Stimulated activated CD4-positive, alpha-beta T cell treated with anti-CD3 and anti-CD28 coated beads, Interleukin-1b, Interleukin-23, amount 100 ng/mL, for 1 hour (primary cell): ENCODE data around the gene NPHS1.
"Not testable (repeated sequence)": the region's sequence is repeated elsewhere in the genome, so short reads cannot be mapped to it uniquely, and the experiment has no call there.

Experiments
- DNase-seq, 2 donors: peaks; one replicate each; pipeline ENCODE4 v3.0.0-alpha.2; 2020; ENCODE audit warnings: low read depth in 2 of 2

The NPHS1 gene

DNA sequence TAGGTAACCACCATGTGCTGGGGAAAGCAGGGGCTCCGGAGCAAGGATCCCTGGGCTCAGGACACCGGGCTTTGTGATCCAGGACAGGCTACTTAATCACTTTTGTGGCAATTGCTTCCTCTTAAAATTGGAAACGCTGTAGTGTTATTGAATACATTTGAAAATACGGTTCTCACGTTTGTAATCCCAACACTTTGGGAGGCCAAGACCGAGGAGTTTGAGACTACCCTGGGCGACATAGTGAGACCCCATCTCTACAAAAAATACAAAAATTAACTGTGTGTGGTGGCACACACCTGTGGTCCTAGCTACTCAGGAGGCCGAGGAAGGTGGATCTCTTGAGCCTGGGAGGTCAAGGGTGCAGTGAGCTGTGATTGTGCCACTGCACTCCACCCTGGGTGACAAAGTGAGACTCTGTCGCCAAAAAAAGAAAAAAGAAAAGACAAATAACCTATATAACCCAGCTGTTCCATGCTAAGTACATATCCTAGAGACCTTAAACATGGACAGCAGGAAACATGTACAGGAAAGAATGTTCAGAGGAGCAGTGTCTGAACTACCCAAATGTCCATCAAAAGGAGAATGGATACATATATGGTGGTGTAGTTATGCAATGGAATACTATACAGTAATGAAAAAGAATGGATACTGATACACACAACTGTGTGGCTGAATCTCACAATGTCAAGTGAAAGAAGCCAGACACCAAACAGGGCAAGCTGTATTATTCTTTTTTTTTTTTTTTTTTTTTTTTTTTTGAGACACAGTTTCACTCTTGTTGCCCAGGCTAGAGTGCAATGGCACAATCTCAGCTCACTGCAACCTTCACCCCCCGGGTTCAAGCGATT lies 39.0 kb downstream of the NPHS1 start:
- DNase-seq: no peak

DNA sequence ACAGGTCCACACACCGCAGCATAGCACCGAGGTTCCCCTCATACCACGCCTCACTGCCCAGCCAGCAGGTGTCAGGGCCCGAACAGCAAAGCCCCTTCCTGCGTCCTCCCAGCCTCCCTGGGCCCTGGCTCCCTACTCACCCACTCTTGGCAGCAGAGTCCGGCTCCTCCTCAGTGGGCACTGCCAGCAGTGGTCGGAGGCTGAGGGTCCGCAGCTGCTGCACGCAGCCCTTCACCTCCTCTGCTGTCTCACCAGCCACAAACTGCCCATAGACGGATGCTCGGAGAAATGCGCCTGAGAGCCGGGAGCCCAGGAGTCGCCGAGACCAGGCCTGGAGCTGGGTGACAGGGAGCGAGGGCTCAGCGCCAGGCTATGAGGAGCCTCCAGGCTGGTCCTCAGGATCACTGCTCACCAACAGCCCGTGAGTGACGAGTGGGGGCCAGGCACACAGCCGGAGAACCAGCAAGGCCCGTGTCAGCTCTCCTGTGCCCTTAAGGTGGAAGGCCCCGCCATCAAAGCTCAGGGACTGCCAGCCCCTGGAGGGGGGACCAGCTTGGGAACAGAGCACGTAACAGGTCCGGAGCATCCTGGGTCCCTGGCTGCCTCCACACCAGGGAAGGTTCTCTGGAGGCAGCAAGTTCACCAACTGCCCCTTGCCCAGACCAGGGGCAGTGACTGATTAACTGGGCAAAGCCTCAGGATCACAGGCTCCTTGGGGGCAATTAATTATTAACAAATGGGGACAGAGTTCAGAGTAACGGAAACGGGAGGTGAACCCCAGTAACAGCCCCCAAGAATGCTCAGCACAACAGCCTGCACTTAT lies 39.9 kb downstream of the NPHS1 start, which contains the start of gene PRODH2:
PRODH2 (minus strand) TSS at position 626 of the 823 bp plus-strand sequence; CDS start at position 586, 40 bp downstream.
- DNase-seq: no peak

DNA sequence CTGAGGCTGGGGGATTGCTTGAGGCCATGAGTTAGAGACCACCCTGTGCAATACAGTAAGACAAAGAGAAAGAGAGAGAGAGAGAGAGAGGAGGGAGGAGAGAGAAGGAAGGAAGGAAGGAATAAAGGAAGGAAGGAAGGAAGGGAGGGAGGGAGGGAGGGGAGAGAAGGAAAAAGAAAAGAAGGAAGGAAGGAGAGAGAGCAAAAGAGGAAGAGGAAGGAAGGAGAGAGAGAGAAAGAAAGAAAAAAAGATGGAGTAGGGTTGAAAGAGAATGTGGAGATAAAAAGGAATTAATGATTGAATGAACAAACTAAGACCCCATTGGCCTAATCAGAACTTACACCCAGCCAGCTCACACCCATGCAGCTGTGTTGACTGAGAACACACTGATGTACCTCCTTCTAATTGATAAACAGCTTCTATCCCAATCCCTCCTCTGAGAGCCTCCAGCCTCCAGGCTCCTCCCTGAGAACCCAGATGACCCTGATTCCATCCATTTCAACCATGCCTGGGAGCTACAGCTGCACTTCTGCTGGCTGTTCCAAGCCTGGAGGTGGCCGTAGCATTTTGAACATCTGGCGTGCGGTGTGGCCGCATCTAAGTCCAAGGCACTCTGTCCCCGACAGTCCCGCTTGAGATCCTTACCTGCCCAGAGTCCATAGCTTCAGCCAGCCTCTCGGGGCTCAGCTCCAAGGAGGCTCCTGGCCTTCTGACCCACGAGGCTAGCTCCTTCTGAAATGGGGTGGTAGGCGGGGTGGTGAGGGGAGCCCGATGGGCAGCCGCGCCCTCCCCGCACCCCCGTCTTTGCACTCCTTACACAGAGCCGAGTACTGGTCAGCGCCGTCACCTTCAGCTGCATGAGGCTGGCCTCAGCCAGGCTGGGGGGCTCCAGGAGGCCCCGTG lies 40.7 kb downstream of the NPHS1 start:
- no peak for DNase-seq

DNA sequence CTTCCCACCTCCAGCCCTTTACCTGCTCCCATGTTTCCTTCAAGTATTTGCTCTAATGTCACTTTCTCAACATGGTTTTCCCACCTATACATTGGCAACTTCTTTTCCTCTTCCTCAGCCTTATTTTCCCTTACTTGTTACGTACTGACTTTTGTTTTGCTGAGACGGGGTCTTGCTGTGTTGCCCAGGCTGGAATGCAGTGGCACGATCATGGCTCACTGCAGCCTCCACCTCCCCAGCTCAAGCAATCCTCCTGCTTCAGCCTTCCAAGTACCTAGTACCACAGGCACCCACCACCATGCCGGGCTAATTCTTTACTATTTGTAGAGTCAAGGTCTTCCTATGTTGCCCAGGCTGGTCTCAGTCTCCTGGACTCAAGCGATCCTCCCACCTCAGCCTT lies 44.7 kb downstream of the NPHS1 start:
- DNase-seq: no peak

DNA sequence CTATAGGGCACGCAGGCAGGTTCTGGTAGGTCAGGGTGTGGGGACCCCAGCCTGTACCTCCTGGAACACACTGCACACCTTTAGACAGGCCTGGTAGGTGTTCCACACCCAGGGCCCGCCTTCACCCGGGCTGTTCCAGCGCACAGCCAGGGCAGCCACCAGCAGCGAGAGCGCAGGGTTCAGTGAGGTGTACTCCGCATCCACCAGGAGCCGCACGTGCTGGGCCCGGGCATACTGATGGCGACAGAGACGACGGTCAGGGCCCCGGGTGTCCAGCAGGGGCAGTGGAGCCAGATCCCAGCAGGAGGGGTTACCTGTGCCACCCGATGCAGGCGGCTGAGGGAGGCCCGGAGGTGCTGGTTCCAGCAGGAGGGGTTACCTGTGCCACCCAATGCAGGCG lies 45.7 kb downstream of the NPHS1 start:
- DNase-seq: no peak

DNA sequence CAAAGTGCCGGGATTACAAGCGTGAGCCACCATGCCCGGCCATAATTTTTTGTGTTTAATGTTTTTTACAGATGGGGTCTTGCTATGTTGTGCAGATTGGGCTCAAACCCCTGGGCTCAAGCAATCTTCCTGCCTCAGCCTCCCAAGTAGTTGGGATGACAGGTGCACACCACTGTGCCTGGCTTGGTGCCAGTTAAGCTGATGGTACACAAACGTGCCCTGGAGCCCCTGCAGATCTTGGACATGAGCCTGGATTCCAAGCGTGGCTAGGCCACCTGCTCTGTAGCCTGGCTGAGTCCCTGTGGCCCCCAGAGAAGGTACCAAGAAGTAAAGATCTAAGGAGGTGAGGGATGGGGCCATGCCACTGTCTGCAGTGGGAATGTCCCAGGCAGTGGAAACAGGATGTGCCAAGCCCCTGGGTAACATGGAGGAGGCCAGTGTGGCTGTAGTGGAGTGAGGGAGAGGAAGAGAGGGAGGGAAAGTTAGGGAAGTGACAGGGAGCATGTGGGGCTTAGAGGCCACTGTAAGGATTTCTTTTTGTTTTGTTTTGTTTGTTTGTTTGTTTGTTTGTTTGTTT lies 46.7 kb downstream of the NPHS1 start:
- no peak for DNase-seq

DNA sequence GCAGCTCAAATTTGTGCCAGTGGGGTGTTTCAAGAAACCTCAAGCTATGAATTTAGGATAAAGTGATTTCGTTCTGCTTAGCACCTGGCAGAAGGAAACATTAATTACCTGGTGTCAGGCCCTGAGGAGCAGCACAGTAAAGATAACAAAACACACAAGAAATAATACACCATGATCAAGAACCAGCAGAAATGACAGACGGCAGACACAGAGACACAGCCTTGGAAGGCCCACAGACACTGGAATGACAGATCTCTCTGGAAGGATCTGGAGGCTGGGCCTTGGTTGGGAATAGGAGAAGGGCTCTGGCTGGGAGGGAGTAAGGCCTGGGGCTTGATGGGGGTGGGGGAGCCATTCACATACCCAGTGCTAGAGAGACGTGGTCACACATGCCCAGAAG lies 50.5 kb downstream of the NPHS1 start:
- no peak for DNase-seq

DNA sequence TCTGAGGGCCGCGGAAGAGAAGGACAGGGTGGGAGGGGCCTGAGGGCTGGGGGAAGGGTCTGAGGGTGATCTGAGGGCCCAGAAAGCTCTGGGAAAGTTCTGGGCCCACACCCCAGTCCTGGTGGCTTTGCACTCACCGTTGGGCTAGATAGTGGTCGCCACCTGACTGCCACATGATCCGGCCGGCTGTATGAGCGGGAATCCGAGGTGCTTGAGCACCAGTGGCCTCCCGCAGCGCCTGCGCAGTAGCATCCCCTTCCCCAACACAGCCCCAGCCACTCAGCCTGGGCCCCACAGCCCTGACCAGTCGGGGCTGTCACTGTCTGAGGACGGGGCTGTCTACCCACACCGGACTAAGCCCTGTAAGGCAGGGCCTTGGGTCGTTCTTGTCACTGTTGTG lies 54.6 kb downstream of the NPHS1 start:
- no peak for DNase-seq

DNA sequence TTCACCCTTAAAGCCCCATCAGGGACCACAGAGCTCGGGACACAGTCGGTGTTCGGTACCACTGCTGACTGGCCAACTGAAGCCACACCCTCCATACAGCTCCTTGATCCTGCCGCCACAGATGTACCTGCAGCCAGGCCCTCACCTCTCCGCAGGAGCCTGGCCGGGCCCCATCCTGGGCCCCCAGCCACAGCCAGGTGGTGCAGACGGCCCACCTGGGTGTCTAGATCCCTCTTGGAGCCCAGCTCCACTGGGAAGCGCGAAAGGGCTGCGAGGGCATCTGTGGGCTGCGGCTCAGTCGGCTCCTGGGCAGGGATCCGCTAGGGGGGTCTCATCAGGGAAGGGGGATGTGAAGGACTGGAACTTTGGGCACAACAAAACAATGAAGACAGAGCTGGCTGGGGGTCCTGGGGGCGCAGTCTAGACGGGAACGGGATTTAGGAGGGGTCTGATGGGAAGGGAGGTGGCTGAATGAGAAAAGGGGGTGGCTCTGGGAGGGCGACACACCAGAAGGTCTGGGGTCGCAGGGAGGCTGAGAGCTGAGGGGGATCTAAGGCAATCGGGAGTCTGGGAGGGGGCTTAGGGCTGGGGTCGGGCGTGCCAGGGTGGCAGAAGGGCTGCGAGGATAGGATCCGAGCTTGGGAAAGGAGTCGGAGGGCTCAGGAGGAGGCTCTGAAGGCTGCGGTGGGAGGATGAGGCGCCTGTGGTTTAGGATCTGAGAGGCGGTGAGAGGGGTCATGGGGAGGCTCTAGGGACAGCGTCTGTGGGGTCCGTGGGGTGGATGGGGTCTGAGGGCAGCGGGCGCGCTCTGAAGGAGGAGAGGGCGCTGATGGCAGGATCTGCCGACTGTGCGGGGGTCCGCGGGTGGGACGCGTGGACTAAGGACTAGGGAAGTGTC lies 55.4 kb downstream of the NPHS1 start:
- DNase-seq: no peak

DNA sequence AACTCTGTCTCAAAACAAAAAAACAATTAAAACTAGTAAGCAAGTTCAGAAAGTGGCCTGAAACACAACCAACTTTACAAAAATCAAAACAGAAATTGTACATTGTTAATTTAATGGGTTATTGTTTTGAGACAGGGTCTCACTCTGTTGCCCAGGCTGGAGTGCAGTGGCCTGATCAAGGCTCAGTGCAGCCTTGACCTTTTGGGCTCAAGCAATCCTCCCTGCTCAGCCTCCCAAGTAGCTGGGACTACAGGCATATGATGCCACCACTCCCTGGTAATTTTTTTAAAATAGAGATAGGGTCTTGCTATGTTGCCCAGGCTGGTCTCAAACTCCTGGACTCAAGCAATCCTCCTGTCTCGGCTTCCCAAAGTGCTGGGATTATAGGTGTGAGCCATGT lies 56.7 kb downstream of the NPHS1 start:
- not testable (repeated sequence) for DNase-seq

DNA sequence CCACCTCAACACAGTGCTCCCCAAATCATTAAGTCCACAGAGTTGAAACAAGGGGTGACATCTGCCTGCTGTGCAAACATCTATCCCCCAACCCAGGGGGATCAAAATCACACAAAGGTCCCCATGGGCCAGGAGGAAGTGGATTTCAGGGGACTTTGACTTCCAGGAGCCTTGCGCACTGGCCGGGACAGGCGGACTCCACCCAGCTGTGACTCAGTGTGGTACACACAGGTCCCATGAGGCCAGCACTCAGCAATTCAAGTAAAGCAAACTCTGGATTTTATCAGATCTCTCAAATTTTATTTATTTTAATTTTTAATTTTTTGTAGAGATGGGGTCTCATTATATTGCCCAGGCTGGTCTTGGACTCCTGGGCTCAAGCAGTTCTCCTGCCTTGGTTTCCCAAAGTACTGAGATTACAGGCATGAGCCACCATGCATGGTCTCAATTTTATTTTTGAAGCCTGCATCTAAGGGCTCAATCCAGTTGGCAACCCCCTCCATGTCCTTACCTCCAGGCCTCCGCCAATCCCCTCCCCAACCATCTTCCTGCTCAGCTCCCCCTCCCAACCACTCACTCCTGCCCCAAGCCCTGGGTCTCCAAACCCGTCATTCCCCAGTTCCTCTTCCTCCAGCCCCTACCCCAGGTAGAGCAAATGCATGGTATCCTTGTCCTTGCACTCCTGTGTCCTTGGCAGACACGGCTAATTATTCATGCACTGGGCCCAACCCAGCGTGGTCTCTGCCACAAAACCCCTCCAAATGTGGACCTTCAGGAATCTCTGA lies 58.7 kb downstream of the NPHS1 start:
- DNase-seq: no peak

DNA sequence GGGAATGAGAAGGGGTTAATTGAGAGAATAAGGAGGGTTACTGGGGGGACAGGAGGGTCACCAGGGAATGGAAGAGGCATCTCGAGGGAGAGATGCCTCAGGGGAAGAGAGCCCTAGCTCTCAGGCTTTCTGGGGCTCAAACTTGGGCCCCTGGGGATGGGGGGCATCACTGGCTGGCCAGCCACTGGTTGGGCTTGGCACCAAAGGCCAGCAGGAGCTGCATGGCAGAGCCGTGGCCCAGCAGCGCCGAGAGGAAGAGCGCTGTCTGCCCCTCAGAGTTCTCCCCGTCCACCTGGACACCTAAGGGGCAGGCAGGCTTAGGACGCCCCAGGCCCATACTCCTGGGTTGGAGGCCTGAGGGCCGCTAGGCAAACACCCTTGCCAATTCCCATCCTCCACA lies 59.4 kb downstream of the NPHS1 start:
- no peak for DNase-seq

DNA sequence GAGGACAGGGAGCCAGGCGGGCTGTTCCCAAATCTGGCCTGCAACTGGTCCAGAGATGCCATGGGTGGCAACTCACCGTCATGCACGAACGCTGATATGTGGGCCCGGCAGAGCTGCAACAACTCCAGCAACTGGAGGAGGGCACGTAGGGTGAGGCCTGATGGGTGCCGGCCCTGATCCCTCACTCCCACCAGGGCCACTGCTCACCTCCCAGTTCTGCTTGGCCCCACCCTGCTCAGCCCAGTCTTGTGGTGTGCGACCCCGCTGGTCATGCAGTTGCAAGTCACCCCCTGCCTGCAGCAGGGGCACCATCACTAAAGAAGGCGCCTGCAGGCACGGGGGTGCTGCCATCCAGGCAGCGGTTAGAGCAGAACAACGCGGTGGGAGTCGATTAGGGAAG lies 60.0 kb downstream of the NPHS1 start:
- no peak for DNase-seq

DNA sequence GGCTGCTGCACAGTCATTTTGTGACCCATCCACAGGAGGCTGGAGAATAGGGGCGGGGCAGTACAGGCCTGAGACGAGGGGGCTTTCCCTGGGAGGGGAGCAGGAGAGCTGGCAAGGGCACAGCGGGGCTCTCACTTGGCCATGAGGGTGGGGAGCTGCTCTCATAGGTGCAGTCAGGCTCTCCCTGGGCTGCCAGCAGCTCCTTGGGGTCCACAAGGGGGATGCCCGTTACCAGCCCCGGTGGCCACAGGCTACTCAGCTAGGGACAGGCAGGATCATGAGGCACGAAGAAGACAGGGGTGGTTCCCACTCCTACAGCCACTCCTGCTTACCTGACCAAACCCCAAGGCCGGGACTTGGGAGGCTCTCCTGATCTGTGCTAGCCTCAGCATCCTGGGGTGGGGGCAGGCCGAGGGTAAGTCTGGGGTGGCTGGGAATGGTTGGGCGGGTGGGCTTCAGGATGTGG lies 60.5 kb downstream of the NPHS1 start:
- DNase-seq: no peak

DNA sequence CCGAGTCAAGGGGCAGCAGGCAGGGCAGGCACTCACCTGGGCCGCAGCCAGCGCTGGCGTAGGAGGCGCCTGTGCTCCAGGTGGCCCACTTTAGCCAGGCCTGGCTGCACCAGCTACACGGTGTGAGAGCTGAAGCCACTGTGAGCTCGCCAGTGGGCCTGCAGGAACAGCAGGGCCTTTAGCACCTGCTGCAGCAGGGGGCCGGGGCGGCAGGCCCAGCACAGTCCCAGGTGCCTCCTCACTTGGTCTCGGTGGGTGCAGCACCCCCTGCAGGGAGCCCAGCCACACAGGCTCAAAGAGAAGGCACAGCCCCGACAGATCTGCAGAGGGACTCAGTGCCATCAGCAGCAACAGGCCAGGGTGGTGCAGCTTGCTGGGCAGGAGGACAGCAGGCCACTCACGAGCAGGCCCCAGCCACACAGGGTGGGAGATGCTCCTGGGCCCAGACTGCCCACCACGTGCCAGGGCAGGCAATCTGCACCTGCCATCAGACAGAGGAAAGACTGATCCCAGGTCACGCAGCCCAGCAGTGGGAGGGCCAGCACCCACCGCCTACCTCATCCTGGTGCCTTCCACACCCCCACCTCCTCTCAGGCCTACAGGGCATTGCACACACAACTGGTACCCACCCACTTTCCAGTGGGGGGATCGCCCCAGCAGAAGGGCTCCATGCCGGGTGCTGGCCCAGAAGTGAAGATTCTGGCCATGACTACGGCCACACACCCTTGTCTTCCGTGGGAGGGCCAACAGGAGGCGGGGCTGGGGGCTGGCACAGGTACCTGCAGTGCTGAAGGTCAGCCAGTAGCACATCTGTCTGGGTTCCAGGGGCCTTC lies 61.1 kb downstream of the NPHS1 start:
- DNase-seq: no peak

DNA sequence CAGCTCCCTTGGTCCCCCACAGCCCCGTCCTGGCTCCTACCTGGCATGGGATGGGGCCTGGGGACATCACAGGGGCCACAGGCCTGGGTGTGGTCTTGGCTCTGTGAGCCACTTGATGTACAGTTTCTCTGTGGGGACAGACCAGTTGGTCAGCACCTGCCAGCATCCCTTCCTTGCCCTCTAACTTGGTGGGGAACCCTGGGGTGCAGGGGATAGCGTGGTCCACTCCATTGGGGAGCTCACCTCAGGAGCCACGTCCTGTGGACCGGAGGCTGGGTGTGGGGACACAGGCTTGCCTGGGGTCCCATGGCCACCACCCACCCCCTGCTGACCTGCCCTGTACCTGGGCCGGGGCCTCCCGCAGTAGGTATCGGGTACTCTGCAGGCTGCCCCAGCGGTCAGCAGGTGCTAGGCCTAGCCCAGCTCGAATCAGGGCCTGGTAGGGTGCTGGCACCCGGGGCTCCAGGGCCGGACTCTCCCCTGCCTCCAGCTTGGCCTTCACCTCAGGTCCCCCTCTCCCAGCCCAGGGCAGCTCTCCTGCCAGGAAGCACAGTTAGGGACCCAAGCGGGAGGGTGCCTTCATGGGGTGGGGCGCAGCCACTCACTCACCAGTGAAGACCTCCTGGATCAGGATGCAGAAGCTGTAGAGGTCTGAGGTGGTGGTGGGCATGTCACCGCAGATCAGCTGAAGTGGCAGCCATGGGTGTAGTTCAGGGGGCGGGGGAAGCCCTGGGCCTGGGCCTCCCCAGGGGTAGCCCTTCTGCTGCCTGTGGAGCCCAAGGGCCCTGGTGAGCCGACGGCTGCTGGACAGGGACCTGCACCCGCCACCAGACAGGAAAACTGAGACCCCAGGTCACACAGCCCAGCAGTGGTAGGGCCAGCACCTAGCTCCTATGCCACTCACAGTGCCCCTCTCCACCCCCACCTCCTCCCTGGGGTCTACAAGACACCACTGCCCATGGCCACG lies 62.0 kb downstream of the NPHS1 start:
- no peak for DNase-seq

DNA sequence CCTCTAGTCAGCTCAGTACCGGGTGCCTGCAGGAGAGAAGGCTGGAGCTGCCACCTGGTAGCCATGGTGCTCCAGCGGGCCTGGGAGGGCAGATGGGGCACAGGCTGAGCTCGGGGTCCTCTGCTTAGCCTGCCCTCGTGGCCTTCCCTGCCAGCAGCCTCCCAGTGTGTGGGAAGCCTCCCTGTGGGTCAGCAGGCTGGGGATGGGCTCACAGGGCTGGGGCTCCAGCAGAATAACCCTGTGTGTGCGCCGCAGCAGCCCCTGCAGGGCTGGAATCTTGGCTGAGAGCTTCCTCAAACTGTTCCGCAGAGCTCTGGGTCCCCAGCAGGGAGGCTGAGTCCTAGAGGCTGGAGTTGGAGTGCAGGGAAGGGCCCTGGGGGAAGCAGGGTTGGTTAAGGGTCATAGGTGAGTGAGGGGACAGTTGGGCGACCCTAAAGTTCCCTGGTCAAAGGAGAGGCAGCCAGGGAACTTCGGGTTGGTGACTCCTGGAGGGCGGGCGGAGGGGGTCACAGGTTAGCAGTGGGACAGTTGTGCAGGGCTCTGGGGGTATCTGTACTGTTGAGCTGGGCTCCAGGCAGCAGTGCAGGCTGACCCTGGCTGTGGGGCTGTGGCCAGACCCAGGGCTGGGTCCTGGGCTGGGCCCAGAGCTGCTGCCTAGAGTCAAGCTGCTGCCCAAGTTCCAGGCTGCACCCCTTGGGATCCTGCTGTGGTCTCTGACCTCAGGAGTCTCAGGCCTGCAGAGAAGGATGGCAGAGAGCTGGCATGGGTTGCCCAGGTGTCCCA lies 62.9 kb downstream of the NPHS1 start:
- DNase-seq: no peak
